GM12801 (cell line): Measurements from ENCODE around the gene AXIN1.

Experiments
- CTCF ChIP-seq: IDR thresholded peaks from one replicate; pipeline ENCODE4 v1.5.1; 2011; ENCODE audit warnings: control low read depth; ENCODE audit not compliant: insufficient read length; ENCODE audit errors: extremely low read depth

Gene AXIN1

GRCh38 chr16:352547-353403 is at the start of gene AXIN1:
Gene AXIN1 (minus strand): TSS chr16:352723. CDS start chr16:347025, 5,698 bp downstream.
- no peak for TF ChIP-seq CTCF

GRCh38 chr16:401468-402348 is 49.2 kb upstream of the AXIN1 start, which contains the start of gene DECR2:
Gene DECR2 (plus strand): TSS chr16:401885. CDS start chr16:401964, 79 bp downstream.
- no peak for TF ChIP-seq CTCF

GRCh38 chr16:400061-400591 is 47.6 kb upstream of the AXIN1 start:
- TF ChIP-seq CTCF, result no peak

- no peak for TF ChIP-seq CTCF
Measured at GRCh38 chr16:399340-400019, 47.0 kb upstream of the AXIN1 start.

GRCh38 chr16:398561-399339 is 46.2 kb upstream of the AXIN1 start:
- no peak for TF ChIP-seq CTCF

- TF ChIP-seq CTCF, result no peak
Measured at GRCh38 chr16:397736-398332, 45.3 kb upstream of the AXIN1 start.
